Spleen (tissue), 11 donors: ENCODE results near the gene LTBR. TPM values are rescaled to one million over a fixed set of nuclear protein-coding genes. Genes with fewer than 3 reads are reported as not detected.

ENCODE experiments used
- DNase-seq: peaks from one replicate; pipeline ENCODE4 v3.0.0-alpha.2; 2020
- H3K27ac ChIP-seq, 8 donors: fragments of 200-600 bp; sonication (generic) in 7 of 8; 1 replicate in 4 of 8; 2 replicates in 4 of 8; pipeline versions ENCODE4 v1.5.0 to v1.8.0; 2016 to 2021; ENCODE audit warnings: inconsistent platforms in 4 of 8, mild to moderate bottlenecking in 4 of 8, moderate library complexity in 1 of 8
- H3K27me3 ChIP-seq, 7 donors: fragments of 200-600 bp; sonication (generic) in 6 of 7; replicated peaks in 1 of 7; 1 replicate in 4 of 7; 2 replicates in 3 of 7; pipeline versions ENCODE4 v1.5.0 to v1.8.0; 2016 to 2021; ENCODE audit warnings: inconsistent platforms in 3 of 7, mild to moderate bottlenecking in 1 of 7
- H3K36me3 ChIP-seq, 6 donors: fragments of 200-600 bp; sonication (generic) in 5 of 6; 1 replicate in 4 of 6; 2 replicates in 2 of 6; pipeline versions ENCODE4 v1.5.0 to v1.8.0; 2016 to 2021; ENCODE audit warnings: inconsistent platforms in 2 of 6
- H3K4me1 ChIP-seq, 6 donors: fragments of 200-600 bp; sonication (generic) in 5 of 6; 1 replicate in 3 of 6; 2 replicates in 3 of 6; pipeline versions ENCODE4 v1.5.0 to v1.8.0; 2016 to 2021; ENCODE audit warnings: inconsistent platforms in 3 of 6
- H3K4me3 ChIP-seq, 8 donors: fragments of 200-600 bp; sonication (generic) in 7 of 8; 1 replicate in 4 of 8; 2 replicates in 4 of 8; pipeline versions ENCODE4 v1.5.0 to v1.8.0; 2016 to 2021; ENCODE audit warnings: inconsistent platforms in 4 of 8, mild to moderate bottlenecking in 4 of 8, moderate library complexity in 2 of 8
- H3K9me3 ChIP-seq, 8 donors: fragments of 200-600 bp; sonication (generic) in 7 of 8; 1 replicate in 4 of 8; 2 replicates in 4 of 8; pipeline versions ENCODE4 v1.5.0 to v1.8.0; 2016 to 2021; ENCODE audit warnings: inconsistent platforms in 4 of 8
- POLR2A ChIP-seq, 3 donors: fragments of 450-650 bp; IDR thresholded peaks; one replicate each; pipeline ENCODE4 v1.5.1; 2017; ENCODE audit warnings: antibody characterized with exemption in 3 of 3, mild to moderate bottlenecking in 1 of 3
- POLR2AphosphoS5 ChIP-seq, 3 donors: sonication (generic); formaldehyde crosslinking; IDR thresholded peaks; one replicate each; pipeline ENCODE4 v1.5.1; 2017; ENCODE audit warnings: antibody characterized with exemption in 3 of 3
- WGBS, 5 donors: extraction: QIAGEN DNeasy Blood & Tissue Kit in 3 of 5; methylation state at CpG; one replicate each; pipeline versions ENCODE4 v1.1.5 to v1.1.7; 2013 to 2018; 5-methylcytosine and 5-hydroxymethylcytosine counted together
- intact Hi-C: fragments of 100-400 bp; cut with DNase I; formaldehyde crosslinking; loops from one replicate; pipeline ENCODE4 v1.15.0; 2023; ENCODE audit warnings: low total_unique reads
- polyA plus RNA-seq, 3 donors: library from polyadenylated mRNA; stranded (reverse); fragments of 200-250 nt; gene quantifications; one replicate each; pipeline ENCODE4 v1.2.1, GENCODE V29; 2013
- total RNA-seq, 7 donors: library from RNA; depleted of rRNA in 3 of 7; stranded (reverse); fragments of >200 nt in 3 of 7; fragmentation: NEBNext Ultra II Directional in 4 of 7; extraction: Animal tissue kit (Norgen Biotek cat#: 25700) in 4 of 7; gene quantifications; one replicate each; pipeline versions ENCODE4 v1.1.0 to v1.2.1, GENCODE V29; 2016 to 2021
- TF ChIP-seq, protein P1 (sequence below), 11 experiments: fragments of 200-600 bp in 7 of 11; fragments of 450-650 bp in 4 of 11; sonication (generic) in 4 of 11; IDR thresholded peaks in 8 of 11; conservative IDR thresholded peaks in 3 of 11; 1 replicate in 7 of 11; 2 replicates in 4 of 11; pipeline versions ENCODE4 v1.4.0 to v1.8.0; 2016 to 2021; ENCODE audit warnings: antibody characterized with exemption in 11 of 11, inconsistent platforms in 4 of 11, mild to moderate bottlenecking in 1 of 11
- donor health status: healthy with polysubstance abuse.
- donor health status: DM: no; HTN: no; CAD: no; lungs with moderate emphysema.
- donor health status: DM: no; HTN: no; CAD: no.
- donor health status: Bipolar disorder and iron deficiency.
- donor health status: healthy.
- donor health status: DM: no; HTN: no; CAD: no.
- donor health status: DM: yes; HTN: yes; CAD: no.

LTBR gene
- total and polyA plus RNA-seq, 10 donors: 14.4 to 155 (median 85.5) TPM

- no peak for TF ChIP-seq POLR2AphosphoS5 (IDR thresholded peaks at IDR 0.05)
- TF ChIP-seq, protein P1, sequence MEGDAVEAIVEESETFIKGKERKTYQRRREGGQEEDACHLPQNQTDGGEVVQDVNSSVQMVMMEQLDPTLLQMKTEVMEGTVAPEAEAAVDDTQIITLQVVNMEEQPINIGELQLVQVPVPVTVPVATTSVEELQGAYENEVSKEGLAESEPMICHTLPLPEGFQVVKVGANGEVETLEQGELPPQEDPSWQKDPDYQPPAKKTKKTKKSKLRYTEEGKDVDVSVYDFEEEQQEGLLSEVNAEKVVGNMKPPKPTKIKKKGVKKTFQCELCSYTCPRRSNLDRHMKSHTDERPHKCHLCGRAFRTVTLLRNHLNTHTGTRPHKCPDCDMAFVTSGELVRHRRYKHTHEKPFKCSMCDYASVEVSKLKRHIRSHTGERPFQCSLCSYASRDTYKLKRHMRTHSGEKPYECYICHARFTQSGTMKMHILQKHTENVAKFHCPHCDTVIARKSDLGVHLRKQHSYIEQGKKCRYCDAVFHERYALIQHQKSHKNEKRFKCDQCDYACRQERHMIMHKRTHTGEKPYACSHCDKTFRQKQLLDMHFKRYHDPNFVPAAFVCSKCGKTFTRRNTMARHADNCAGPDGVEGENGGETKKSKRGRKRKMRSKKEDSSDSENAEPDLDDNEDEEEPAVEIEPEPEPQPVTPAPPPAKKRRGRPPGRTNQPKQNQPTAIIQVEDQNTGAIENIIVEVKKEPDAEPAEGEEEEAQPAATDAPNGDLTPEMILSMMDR (IDR thresholded peaks at IDR 0.05 in 8 of 11, conservative IDR thresholded peaks at IDR 0.05 in 3 of 11): no peak
- TF ChIP-seq POLR2A (IDR thresholded peaks at IDR 0.05): no peak
- Histone ChIP-seq H3K4me1 (peaks cover 24 to 93% (median 67%) of the 10 kb centered on the region in 6 donors), H3K9me3 (no peaks in the 10 kb centered on the region), H3K36me3 (no peaks in the 10 kb centered on the region), H3K27ac (peak overlapping the region in 7 of 8 donors; percentile 37 to 88 (median 82)), H3K4me3 (no peak overlapping the region), H3K27me3 (no peaks in the 10 kb centered on the region)
- no peak for DNase-seq
- intact Hi-C loops: loop anchor here (5.0 kb wide), 1 partner anchor 34 kb away; no protein-coding TSS in a partner anchor
- WGBS, 5 donors: 50 to 73% (median 64%) methylated on average over 3 of the region's 3 CpGs
Measured at GRCh38 chr12:6428326-6428725, 44.4 kb downstream of the LTBR start.

DNA sequence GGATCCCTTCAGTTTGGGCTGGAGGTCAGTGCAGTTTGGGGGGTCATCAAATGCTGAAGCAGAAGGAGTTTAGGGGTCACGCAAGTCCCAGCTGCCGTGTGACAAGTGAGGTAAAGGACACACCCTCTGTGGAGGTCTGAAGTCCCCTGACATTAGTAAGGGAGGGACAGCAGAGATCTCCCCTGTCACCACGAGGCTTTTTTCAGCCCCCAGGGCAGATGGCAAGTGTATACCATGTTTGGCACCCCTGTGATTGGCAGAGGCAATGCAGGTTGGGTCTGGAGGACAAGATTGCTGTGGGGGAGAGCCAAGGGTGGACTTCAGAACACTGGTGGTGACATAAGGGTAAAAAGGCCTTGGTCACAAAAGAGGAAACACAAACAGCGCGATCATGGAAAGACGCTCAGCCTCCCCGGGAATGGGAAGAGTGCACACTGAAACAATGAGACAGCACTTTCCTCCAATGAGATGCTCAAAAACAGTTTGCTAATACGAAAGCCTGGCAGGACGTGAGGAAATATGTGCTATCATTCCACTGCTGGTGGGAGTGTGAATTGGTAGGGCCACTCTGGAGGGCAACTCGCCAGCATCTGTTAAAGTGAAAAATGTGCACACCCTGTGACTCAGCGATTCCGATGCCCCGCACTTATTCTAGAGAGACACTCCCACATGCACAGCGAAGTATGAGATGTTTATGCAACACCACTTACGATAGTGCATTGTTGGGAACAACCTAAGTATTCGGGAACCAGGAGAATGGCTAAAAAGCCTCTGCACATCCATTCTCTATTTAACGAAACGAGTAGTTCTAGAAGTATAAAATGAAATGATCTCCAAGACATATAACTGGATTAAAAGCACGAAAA is 46.4 kb downstream of the LTBR start:
- TF ChIP-seq, protein P1 (IDR thresholded peaks at IDR 0.05 in 8 of 11, conservative IDR thresholded peaks at IDR 0.05 in 3 of 11): no peak
- TF ChIP-seq POLR2AphosphoS5 (IDR thresholded peaks at IDR 0.05) (peak in 1 of 3 donors; percentile 79), POLR2A (IDR thresholded peaks at IDR 0.05) (no peak)
- H3K9me3 ChIP-seq: no peaks in the 10 kb centered on the region
- no peaks in the 10 kb centered on the region for H3K27me3 ChIP-seq
- H3K36me3 ChIP-seq: no peaks in the 10 kb centered on the region
- WGBS, 5 donors: 23 to 30% (median 24%) methylated on average over 19 of the region's 19 CpGs
- H3K4me3 ChIP-seq: peak overlapping the region in 2 of 8 donors; percentile 16 to 40
- DNase-seq: no peak
- intact Hi-C loops: no loop called here
- peak overlapping the region; percentile 27 to 80 (median 73) for H3K27ac ChIP-seq
- peaks cover 23 to 86% (median 64%) of the 10 kb centered on the region in 6 donors for H3K4me1 ChIP-seq

DNA sequence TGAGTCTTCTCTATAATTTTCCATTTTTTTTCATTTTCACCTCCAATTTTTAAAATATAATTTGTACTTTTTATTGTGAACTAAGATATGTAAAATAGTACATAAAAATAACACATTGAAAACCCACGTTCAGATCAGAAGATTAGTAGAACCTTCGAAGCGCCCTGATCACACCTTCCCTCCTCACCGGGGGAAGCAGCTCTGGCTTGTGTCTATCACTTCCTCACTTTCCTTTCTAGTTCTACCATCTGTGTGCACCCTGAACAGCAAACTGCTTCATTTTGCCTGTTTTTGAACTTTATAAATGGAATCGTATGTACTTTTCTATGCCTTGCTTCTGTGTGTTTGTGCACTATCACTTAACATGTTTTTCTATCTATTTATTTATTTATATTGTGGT is 49.0 kb downstream of the LTBR start:
- intact Hi-C loops: no loop called here
- no peak for DNase-seq
- Histone ChIP-seq H3K36me3 (no peaks in the 10 kb centered on the region), H3K27me3 (no peaks in the 10 kb centered on the region), H3K9me3 (no peaks in the 10 kb centered on the region), H3K4me1 (peaks cover 23 to 60% (median 41%) of the 10 kb centered on the region in 6 donors), H3K4me3 (no peak overlapping the region), H3K27ac (peak overlapping the region in 4 of 8 donors; percentile 1 to 44 (median 24))
- WGBS, 5 donors: 42 to 59% (median 56%) methylated on average over 5 of the region's 5 CpGs
- TF ChIP-seq POLR2A (IDR thresholded peaks at IDR 0.05): no peak
- no peak for TF ChIP-seq POLR2AphosphoS5 (IDR thresholded peaks at IDR 0.05)
- TF ChIP-seq, protein P1 (IDR thresholded peaks at IDR 0.05 in 8 of 11, conservative IDR thresholded peaks at IDR 0.05 in 3 of 11): no peak
